MCF 10A (cell line): Measurements from ENCODE around the gene ARCN1. TPM values are rescaled to one million over a fixed set of nuclear protein-coding genes. Genes with fewer than 3 reads are reported as not detected.

ENCODE experiments used
- BruUV-seq: library from RNA; stranded (reverse); fragments of 400-500 nt; replicated peaks from 2 replicates; lab custom pipeline; 2021; lab: Mats Ljungman, UMichigan
- CTCF ChIA-PET: fragments of 300-600 bp; sonication (Branson Sonifier 250); formaldehyde crosslinking; extraction: SDS; loops from one replicate; lab custom pipeline; 2021; ENCODE audit warnings: antibody characterized with exemption, inconsistent platforms; lab: Yijun Ruan, JAX
- POLR2A ChIA-PET: fragments of 300-600, 350-650 bp; sonication (Branson Sonifier 250); formaldehyde crosslinking; extraction: SDS; loops from one replicate; lab custom pipeline; 2020; ENCODE audit warnings: antibody characterized with exemption, inconsistent platforms; lab: Yijun Ruan, JAX
- DNase-seq: peaks from one replicate; pipeline ENCODE4 v3.0.0-alpha.2; 2018; ENCODE audit not compliant: unreplicated experiment
- H3K27ac Mint-ChIP-seq: one replicate; pipeline ENCODE4 v1.8.0; 2022; ENCODE audit warnings: mild to moderate bottlenecking, low read depth, mixed read lengths; ENCODE audit not compliant: unreplicated experiment
- H3K27me3 Mint-ChIP-seq: one replicate; pipeline ENCODE4 v1.8.0; 2022; ENCODE audit warnings: mixed read lengths; ENCODE audit not compliant: insufficient read depth, unreplicated experiment
- H3K36me3 Mint-ChIP-seq: one replicate; pipeline ENCODE4 v1.8.0; 2022; ENCODE audit warnings: mild to moderate bottlenecking, moderate library complexity, mixed read lengths; ENCODE audit not compliant: insufficient read depth, unreplicated experiment
- H3K4me1 Mint-ChIP-seq: one replicate; pipeline ENCODE4 v1.8.0; 2022; ENCODE audit warnings: mixed read lengths; ENCODE audit not compliant: insufficient read depth, unreplicated experiment
- H3K4me3 Mint-ChIP-seq: one replicate; pipeline ENCODE4 v1.8.0; 2022; ENCODE audit warnings: mild to moderate bottlenecking, moderate library complexity, mixed read lengths; ENCODE audit not compliant: unreplicated experiment
- H3K9me3 Mint-ChIP-seq: one replicate; pipeline ENCODE4 v1.8.0; 2022; ENCODE audit warnings: mixed read lengths; ENCODE audit not compliant: unreplicated experiment
- intact Hi-C: fragments of 100-400 bp; cut with micrococcal nuclease; formaldehyde crosslinking; loops from 2 replicates; pipeline ENCODE4 v1.14.1; 2022
- total RNA-seq: library from RNA; stranded (reverse); gene quantifications from 2 replicates; pipeline ENCODE4 v1.2.3, GENCODE V29; 2022
- TF ChIP-seq, protein P1 (sequence below): fragments of 200-600 bp; IDR thresholded peaks from one replicate; pipeline ENCODE4 v1.8.0; 2022; ENCODE audit warnings: antibody characterized with exemption, mild to moderate bottlenecking; ENCODE audit not compliant: unreplicated experiment

ARCN1 gene
- total RNA-seq, 1 experiment from 2014 or later = 164 TPM

DNA sequence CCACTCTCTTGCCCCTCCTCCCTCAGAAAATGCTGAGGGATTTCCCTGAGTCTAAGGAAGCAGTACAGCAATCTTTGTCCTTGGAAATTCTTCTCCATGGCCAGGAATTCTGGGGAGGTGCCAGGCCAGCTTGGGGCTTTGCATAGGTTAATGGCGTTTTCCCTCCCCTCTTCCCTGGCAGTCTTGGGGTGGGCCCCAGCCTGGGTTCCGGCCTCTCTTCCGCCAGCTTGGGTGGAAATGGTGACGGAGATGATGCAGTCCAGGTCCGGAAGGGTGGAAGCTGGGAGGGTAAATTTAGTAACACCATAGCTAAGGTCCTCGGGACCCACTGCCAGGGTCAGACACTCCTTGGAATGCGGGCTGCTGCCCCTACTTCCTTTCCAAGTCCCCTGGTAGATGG lies 40.2 kb downstream of the ARCN1 start:
- POLR2A ChIA-PET = interaction anchor here (0.9 to 2.9 kb wide), 5 partner anchors 9 to 22 kb away, joined by 3 to 17 read pairs (median 4); no protein-coding TSS in a partner anchor
- H3K4me3 Mint-ChIP-seq = no peak overlapping the region
- no peaks in the 10 kb centered on the region for H3K9me3 Mint-ChIP-seq
- DNase-seq = no peak
- H3K4me1 Mint-ChIP-seq = peaks cover 15% of the 10 kb centered on the region
- intact Hi-C loops = no loop called here
- CTCF ChIA-PET = interaction anchor here (0.8 to 3.1 kb wide), 7 partner anchors 10 to 632 kb away, joined by 3 to 17 read pairs (median 4); no protein-coding TSS in a partner anchor
- H3K27me3 Mint-ChIP-seq = no peaks in the 10 kb centered on the region
- H3K27ac Mint-ChIP-seq = no peak overlapping the region
- H3K36me3 Mint-ChIP-seq = peaks cover 8% of the 10 kb centered on the region
- no TSS peak for BruUV-seq
- TF ChIP-seq, protein P1, sequence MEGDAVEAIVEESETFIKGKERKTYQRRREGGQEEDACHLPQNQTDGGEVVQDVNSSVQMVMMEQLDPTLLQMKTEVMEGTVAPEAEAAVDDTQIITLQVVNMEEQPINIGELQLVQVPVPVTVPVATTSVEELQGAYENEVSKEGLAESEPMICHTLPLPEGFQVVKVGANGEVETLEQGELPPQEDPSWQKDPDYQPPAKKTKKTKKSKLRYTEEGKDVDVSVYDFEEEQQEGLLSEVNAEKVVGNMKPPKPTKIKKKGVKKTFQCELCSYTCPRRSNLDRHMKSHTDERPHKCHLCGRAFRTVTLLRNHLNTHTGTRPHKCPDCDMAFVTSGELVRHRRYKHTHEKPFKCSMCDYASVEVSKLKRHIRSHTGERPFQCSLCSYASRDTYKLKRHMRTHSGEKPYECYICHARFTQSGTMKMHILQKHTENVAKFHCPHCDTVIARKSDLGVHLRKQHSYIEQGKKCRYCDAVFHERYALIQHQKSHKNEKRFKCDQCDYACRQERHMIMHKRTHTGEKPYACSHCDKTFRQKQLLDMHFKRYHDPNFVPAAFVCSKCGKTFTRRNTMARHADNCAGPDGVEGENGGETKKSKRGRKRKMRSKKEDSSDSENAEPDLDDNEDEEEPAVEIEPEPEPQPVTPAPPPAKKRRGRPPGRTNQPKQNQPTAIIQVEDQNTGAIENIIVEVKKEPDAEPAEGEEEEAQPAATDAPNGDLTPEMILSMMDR = no peak

DNA sequence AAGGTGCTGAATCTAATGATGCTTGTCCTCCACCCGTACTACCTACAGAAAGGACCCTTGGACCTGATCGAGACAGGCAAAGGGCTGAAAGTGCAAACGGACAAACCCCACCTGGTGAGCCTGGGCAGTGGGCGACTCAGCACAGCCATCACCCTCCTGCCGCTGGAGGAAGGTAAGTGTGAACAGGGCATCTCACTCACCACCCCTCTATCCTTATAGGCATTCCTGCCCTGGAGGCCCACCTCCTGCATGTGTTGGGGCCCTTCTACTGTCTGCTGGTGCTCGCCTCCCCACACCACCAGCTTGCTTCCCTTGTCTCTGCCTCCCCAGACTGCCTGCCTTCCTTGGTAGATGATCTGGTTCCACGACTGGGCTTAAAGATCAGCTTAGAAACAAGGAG lies 42.3 kb downstream of the ARCN1 start:
- peaks cover 24% of the 10 kb centered on the region for H3K4me1 Mint-ChIP-seq
- TF ChIP-seq, protein P1 = no peak
- H3K9me3 Mint-ChIP-seq = no peaks in the 10 kb centered on the region
- H3K36me3 Mint-ChIP-seq = peaks cover 9% of the 10 kb centered on the region
- intact Hi-C loops = no loop called here
- no peak overlapping the region for H3K27ac Mint-ChIP-seq
- H3K27me3 Mint-ChIP-seq = no peaks in the 10 kb centered on the region
- ChIA-PET CTCF (interaction anchor here (0.7 to 1.7 kb wide), 4 partner anchors 8 to 1087 kb away, joined by 3 to 4 read pairs (median 3); no protein-coding TSS in a partner anchor), POLR2A (interaction anchor here (2.9 kb wide), 1 partner anchor 8 kb away, joined by 17 read pairs; no protein-coding TSS in a partner anchor)
- BruUV-seq = no TSS peak
- H3K4me3 Mint-ChIP-seq = no peak overlapping the region
- DNase-seq = no peak

DNA sequence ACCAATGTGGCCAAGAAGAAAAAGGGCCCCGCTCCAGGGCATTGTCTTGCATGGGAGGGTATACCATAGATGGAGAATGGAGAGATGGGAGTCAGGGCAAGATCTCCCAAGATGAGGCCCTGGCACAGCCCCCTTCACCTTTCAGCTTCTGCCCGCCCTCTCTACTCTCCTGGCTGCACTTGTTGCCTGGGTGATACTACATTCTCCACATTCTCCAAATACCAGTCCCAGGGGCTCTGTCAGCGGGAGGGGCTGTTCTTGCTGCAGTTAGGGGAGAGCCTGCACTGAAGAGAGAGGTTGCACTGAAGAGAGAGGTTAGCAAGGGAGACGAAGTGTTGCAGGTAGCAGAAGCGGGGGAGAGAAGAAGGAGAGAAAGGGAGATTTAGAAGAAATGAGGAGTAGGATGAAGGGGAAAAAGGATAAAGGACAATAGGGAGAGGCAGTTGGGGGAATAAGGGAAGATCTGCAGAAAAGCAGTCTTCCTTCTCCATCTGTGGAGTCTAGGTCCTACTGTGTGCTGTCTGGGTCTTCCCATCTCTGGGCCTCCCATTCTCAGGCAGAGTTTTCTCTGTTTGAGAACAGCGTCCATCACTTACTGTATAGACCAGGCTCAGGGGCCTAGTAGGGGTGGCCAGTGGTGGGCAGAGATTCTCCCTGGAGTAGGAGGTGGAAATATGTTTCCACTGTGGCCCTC lies 43.2 kb downstream of the ARCN1 start:
- TF ChIP-seq, protein P1 = no peak
- POLR2A ChIA-PET = no interaction called here
- H3K9me3 Mint-ChIP-seq = no peaks in the 10 kb centered on the region
- no peak for DNase-seq
- H3K4me1 Mint-ChIP-seq = peaks cover 30% of the 10 kb centered on the region
- peaks cover 13% of the 10 kb centered on the region for H3K36me3 Mint-ChIP-seq
- H3K27ac Mint-ChIP-seq = peak overlapping the region; percentile 83
- intact Hi-C loops = no loop called here
- CTCF ChIA-PET = interaction anchor here (1.5 kb wide), 1 partner anchor 9 kb away, joined by 4 read pairs; no protein-coding TSS in a partner anchor
- BruUV-seq = no TSS peak
- no peaks in the 10 kb centered on the region for H3K27me3 Mint-ChIP-seq
- H3K4me3 Mint-ChIP-seq = no peak overlapping the region

DNA sequence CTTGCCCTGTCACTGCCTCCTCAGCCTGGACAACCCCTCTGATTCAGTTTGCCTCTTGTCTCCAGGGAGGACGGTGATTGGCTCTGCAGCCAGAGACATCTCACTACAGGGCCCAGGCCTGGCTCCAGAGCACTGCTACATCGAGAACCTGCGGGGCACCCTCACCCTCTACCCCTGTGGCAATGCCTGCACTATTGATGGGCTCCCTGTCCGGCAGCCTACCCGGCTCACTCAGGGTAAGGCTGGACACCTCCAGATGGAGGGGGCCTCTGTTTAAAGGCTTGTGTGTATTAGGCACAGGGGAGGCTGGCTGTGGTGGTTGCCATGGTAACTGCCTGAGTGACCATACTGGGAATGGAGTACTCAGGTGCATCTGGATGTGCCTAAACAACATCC lies 43.8 kb downstream of the ARCN1 start:
- H3K27ac Mint-ChIP-seq = no peak overlapping the region
- TF ChIP-seq, protein P1 = no peak
- peaks cover 36% of the 10 kb centered on the region for H3K4me1 Mint-ChIP-seq
- peaks cover 13% of the 10 kb centered on the region for H3K36me3 Mint-ChIP-seq
- BruUV-seq = no TSS peak
- no peaks in the 10 kb centered on the region for H3K27me3 Mint-ChIP-seq
- no peak overlapping the region for H3K4me3 Mint-ChIP-seq
- intact Hi-C loops = no loop called here
- DNase-seq = no peak
- POLR2A ChIA-PET = no interaction called here
- no peaks in the 10 kb centered on the region for H3K9me3 Mint-ChIP-seq
- CTCF ChIA-PET = interaction anchor here (0.8 kb wide), 1 partner anchor 40 kb away, joined by 3 read pairs; no protein-coding TSS in a partner anchor
